Measurements from ENCODE around the gene ZNF107. TPM values are rescaled to one million over a fixed set of nuclear protein-coding genes. Genes with fewer than 3 reads are reported as not detected.

Gene ZNF107
- total RNA-seq, 1 donor from 2014 or later: 50.5 TPM

DNA sequence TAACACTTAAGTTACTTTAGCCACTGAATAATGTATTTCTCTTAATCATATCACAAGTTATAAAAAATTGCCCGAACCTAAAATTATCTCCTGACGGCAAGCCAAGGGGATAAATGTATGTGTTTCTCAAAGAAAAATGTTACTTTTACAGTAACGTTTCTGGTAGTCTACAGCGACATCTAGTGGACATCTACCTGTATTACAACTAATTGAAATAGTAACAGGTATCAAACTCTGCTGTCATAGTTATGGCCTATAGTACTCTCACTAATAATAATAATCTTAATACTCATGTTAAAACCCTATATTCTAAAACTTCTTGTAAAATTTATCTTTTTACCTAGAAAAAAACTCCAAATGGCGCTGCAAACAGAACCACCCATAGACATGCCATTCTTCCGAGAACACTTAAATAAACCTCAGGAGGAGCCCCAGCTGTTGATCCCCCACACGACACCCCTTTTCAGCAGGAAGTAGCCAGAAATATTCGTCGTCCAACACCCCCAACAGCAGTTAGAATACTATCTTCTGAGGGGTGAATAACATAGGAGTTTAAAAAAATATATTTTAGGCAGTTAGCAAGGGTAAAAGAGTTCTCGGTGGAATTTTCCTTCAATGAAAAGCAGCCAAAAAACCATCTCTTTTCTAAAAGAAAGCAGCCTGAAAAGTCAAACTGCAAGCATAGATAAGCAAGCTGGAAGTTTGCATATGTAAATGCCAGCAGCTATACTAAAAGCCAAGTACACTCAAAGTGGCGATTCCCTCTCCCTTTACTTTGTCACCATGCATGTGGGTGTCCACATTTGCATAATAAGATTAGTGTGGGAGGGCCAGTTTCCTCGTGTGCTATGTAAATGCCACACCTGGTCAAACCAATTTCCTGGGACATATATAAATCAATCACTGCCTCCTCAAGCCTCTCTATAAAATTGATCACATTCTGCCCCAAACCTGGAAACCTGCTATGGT is 40.5 kb upstream of the ZNF107 start:
- Mint-ChIP-seq H3K27me3 (no peaks in the 10 kb centered on the region), H3K36me3 (ENCODE audit: low read depth) (no peaks in the 10 kb centered on the region), H3K9me3 (peaks cover 2% of the 10 kb centered on the region), H3K27ac (no peak overlapping the region), H3K4me3 (no peak overlapping the region), H3K4me1 (peaks cover 5% of the 10 kb centered on the region)
- ATAC-seq (ENCODE audit: low read depth): no peak
- CTCF ChIA-PET: interaction anchor here (1.0 to 1.4 kb wide), 3 partner anchors 304 to 574 kb away, joined by 3 to 4 read pairs (median 3); no protein-coding TSS in a partner anchor
- POLR2A ChIA-PET: no interaction called here
- intact Hi-C loops (cut with micrococcal nuclease): loop anchor here (1.0 to 2.0 kb wide), 4 partner anchors 304 to 1617 kb away; no protein-coding TSS in a partner anchor
- no peak for DNase-seq
- TF ChIP-seq, protein P1, sequence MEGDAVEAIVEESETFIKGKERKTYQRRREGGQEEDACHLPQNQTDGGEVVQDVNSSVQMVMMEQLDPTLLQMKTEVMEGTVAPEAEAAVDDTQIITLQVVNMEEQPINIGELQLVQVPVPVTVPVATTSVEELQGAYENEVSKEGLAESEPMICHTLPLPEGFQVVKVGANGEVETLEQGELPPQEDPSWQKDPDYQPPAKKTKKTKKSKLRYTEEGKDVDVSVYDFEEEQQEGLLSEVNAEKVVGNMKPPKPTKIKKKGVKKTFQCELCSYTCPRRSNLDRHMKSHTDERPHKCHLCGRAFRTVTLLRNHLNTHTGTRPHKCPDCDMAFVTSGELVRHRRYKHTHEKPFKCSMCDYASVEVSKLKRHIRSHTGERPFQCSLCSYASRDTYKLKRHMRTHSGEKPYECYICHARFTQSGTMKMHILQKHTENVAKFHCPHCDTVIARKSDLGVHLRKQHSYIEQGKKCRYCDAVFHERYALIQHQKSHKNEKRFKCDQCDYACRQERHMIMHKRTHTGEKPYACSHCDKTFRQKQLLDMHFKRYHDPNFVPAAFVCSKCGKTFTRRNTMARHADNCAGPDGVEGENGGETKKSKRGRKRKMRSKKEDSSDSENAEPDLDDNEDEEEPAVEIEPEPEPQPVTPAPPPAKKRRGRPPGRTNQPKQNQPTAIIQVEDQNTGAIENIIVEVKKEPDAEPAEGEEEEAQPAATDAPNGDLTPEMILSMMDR (IDR thresholded peaks at IDR 0.05): peak; percentile 77

DNA sequence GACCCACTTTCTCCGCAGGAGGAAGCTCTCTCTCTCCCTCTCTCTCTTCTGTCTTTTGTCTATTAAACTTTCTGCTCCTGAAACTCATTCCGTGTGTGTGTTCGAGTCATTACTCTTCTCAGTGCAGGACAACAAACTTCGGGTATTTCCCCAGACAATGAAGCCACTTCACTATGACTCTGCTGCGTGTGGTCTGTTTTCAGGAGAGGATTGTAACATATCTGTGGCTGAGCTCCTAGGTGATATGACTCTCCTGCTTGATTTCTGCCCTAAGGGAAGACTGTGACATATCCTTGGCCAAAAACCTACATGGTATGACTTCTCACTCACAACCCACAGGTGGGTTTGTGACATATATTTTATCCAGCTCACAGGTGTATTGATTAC is 39.9 kb upstream of the ZNF107 start:
- no peak for DNase-seq
- ATAC-seq (ENCODE audit: low read depth): no peak
- H3K27me3 Mint-ChIP-seq: no peaks in the 10 kb centered on the region
- POLR2A ChIA-PET: no interaction called here
- H3K4me1 Mint-ChIP-seq: peaks cover 5% of the 10 kb centered on the region
- CTCF ChIA-PET: no interaction called here
- no peak overlapping the region for H3K27ac Mint-ChIP-seq
- H3K9me3 Mint-ChIP-seq: no peaks in the 10 kb centered on the region
- H3K4me3 Mint-ChIP-seq: no peak overlapping the region
- TF ChIP-seq, protein P1 (IDR thresholded peaks at IDR 0.05): no peak
- intact Hi-C loops (cut with micrococcal nuclease): no loop called here
- no peaks in the 10 kb centered on the region for H3K36me3 Mint-ChIP-seq (ENCODE audit: low read depth)

DNA sequence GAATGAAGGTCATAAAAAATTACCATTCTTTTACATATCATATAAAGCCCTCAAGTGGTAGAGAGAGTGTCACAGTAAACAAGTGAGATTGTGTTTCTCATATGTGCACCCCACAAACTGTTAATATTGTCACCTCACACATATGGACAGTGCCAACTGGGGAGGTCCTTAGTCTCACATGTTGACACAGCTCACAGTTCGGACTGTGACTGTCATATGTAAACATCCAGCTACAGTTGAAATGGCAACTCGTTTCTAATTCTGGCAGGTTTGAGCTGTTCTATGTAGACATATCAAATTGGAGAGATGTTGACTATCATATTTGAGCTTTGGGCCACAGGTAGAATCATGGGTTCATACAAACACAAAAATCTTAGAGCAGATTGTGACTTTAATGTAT is 39.4 kb upstream of the ZNF107 start:
- Mint-ChIP-seq H3K27ac (no peak overlapping the region), H3K4me3 (no peak overlapping the region), H3K9me3 (no peaks in the 10 kb centered on the region), H3K36me3 (ENCODE audit: low read depth) (no peaks in the 10 kb centered on the region), H3K27me3 (no peaks in the 10 kb centered on the region), H3K4me1 (peaks cover 5% of the 10 kb centered on the region)
- no peak for DNase-seq
- CTCF ChIA-PET: no interaction called here
- intact Hi-C loops (cut with micrococcal nuclease): no loop called here
- POLR2A ChIA-PET: no interaction called here
- ATAC-seq (ENCODE audit: low read depth): no peak
- TF ChIP-seq, protein P1 (IDR thresholded peaks at IDR 0.05): no peak

DNA sequence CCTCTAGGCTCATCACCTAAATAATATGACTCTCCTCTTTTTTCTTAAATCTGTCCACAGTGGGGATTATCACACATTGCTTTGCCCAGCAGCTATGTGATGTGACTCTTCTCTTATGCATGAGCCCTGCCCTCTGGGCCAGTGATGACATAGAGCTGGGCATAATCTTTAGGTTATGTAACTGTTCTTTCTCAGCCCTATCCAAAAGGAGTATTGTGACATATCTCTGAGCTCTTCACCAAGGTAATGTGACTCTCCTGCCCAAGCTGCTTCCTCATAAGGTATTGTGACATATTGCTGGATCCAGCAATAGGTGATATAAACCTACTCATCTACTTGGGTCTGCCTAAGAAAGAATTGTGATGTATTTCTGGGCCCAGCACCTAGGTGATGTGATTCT is 37.7 kb upstream of the ZNF107 start:
- no peaks in the 10 kb centered on the region for H3K27me3 Mint-ChIP-seq
- DNase-seq: no peak
- no peak for ATAC-seq (ENCODE audit: low read depth)
- TF ChIP-seq, protein P1 (IDR thresholded peaks at IDR 0.05): no peak
- ChIA-PET POLR2A (no interaction called here), CTCF (interaction anchor here (0.6 kb wide), 1 partner anchor 40 kb away, joined by 3 read pairs; no protein-coding TSS in a partner anchor)
- H3K27ac Mint-ChIP-seq: no peak overlapping the region
- H3K4me1 Mint-ChIP-seq: peaks cover 5% of the 10 kb centered on the region
- H3K36me3 Mint-ChIP-seq (ENCODE audit: low read depth): no peaks in the 10 kb centered on the region
- no peak overlapping the region for H3K4me3 Mint-ChIP-seq
- intact Hi-C loops (cut with micrococcal nuclease): no loop called here
- H3K9me3 Mint-ChIP-seq: no peaks in the 10 kb centered on the region

DNA sequence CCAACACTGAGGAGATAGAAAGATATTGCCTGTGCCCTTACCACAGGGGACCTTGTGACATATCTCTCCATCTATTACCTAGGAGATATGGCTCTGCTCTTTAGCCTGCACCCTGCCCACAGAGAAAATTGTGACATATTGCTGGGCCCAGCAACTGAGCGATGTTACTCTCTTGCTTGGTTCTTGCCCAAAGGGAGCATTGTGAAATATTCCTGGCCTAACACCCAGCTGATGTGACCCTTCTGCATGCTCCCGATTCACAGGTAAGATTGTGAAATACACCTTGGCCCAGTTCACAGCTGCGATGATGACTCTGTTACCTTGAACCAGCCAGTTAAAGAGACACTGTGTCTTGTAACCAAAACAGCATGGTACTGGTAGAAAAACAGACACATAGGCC is 37.2 kb upstream of the ZNF107 start:
- ChIA-PET POLR2A (no interaction called here), CTCF (no interaction called here)
- TF ChIP-seq, protein P1 (IDR thresholded peaks at IDR 0.05): no peak
- DNase-seq: no peak
- ATAC-seq (ENCODE audit: low read depth): no peak
- no peaks in the 10 kb centered on the region for H3K27me3 Mint-ChIP-seq
- no peaks in the 10 kb centered on the region for H3K9me3 Mint-ChIP-seq
- no peak overlapping the region for H3K27ac Mint-ChIP-seq
- H3K4me3 Mint-ChIP-seq: no peak overlapping the region
- intact Hi-C loops (cut with micrococcal nuclease): no loop called here
- no peaks in the 10 kb centered on the region for H3K36me3 Mint-ChIP-seq (ENCODE audit: low read depth)
- peaks cover 5% of the 10 kb centered on the region for H3K4me1 Mint-ChIP-seq

All from activated B cell treated with CpG ODN at 0.5 μM for 24 hours (primary cell).